HepG2 (cell line): ENCODE measurements around the gene EPB41L4A. TPM values are rescaled to one million over a fixed set of nuclear protein-coding genes. Genes with fewer than 3 reads are reported as not detected.

ENCODE experiments used
- ATAC-seq: fragments of 200-7000 bp; cut with Tn5 transposase; 3 replicates; pipeline ENCODE4 v1.9.1; 2020; ENCODE audit warnings: mild to moderate bottlenecking, moderate library complexity
- BruUV-seq: library from RNA; stranded (reverse); fragments of 400-500 nt; replicated peaks from 2 replicates; lab custom pipeline; 2021; lab: Mats Ljungman, UMichigan
- CTCF ChIA-PET: fragments of 300-600 bp; formaldehyde crosslinking; extraction: SDS; loops from one replicate; lab custom pipeline; 2021; ENCODE audit warnings: low total read pairs, inconsistent platforms, low intra/inter-chr PET ratio; lab: Yijun Ruan, JAX
- POLR2A ChIA-PET: fragments of 350-600 bp; sonication (Branson Sonifier 250); formaldehyde crosslinking; loops from one replicate; lab custom pipeline; 2020; ENCODE audit warnings: antibody characterized with exemption, inconsistent platforms; lab: Yijun Ruan, JAX
- DNase-seq: peaks from one replicate; pipeline ENCODE4 v3.0.0-alpha.2; 2015; ENCODE audit warnings: low spot score
- FAIRE-seq: peaks from 3 replicates; lab custom pipeline; 2011; peaks lifted over from hg19 to GRCh38; lab: Jason Lieb, UNC
- H2AFZ ChIP-seq: one replicate; pipeline ENCODE4 v1.6.1; 2011; ENCODE audit warnings: low read length, inconsistent platforms
- H3K27ac ChIP-seq: fragments of 300-600 bp; 3 replicates; pipeline ENCODE4 v1.8.0; 2011; ENCODE audit warnings: mixed run types, mild to moderate bottlenecking, mixed read lengths, low read length, inconsistent platforms; ENCODE audit not compliant: insufficient read depth; ENCODE audit errors: extremely low read length
- H3K27me3 ChIP-seq, 2 experiments: fragments of 200-600 bp in 1 of 2; 2 replicates in 1 of 2; 3 replicates in 1 of 2; pipeline versions ENCODE4 v1.6.0 to v1.8.0; 2011; ENCODE audit warnings: low read length in 2 of 2, mild to moderate bottlenecking in 2 of 2, moderate library complexity in 2 of 2, inconsistent platforms in 1 of 2; ENCODE audit not compliant: insufficient read depth in 2 of 2, control insufficient read depth in 1 of 2
- H3K36me3 ChIP-seq, 2 experiments: fragments of 200-600 bp in 1 of 2; replicated peaks in 1 of 2; 2 replicates in 1 of 2; 3 replicates in 1 of 2; pipeline versions ENCODE4 v1.5.1 to v1.8.0; 2011; ENCODE audit warnings: low read length in 2 of 2, inconsistent platforms in 1 of 2; ENCODE audit not compliant: insufficient read depth in 2 of 2, control insufficient read depth in 1 of 2
- H3K4me1 ChIP-seq: 2 replicates; pipeline ENCODE4 v1.5.1; 2012; ENCODE audit warnings: low read length, inconsistent platforms; ENCODE audit not compliant: insufficient read depth
- H3K4me2 ChIP-seq: 2 replicates; pipeline ENCODE4 v1.6.0; 2011; ENCODE audit warnings: low read depth, low read length, inconsistent platforms
- H3K4me3 ChIP-seq, 3 experiments: fragments of 200-600 bp in 1 of 3; sonication (generic), shearing (Covaris generic) in 1 of 3; replicated peaks in 1 of 3; 2 replicates each; pipeline ENCODE4 v1.5.1; 2011 to 2016; ENCODE audit warnings: low read length in 3 of 3, inconsistent platforms in 2 of 3, low read depth in 2 of 3, mild to moderate bottlenecking in 2 of 3, control low read depth in 1 of 3, mixed read lengths in 1 of 3; ENCODE audit not compliant: insufficient read depth in 1 of 3
- H3K79me2 ChIP-seq: one replicate; pipeline ENCODE4 v1.6.1; 2011; ENCODE audit warnings: low read length, inconsistent platforms; ENCODE audit not compliant: insufficient read depth
- H3K9ac ChIP-seq: 2 replicates; pipeline ENCODE4 v1.6.0; 2011; ENCODE audit warnings: mild to moderate bottlenecking, low read depth, low read length, inconsistent platforms; ENCODE audit not compliant: insufficient read depth
- H3K9me3 ChIP-seq: 2 replicates; pipeline ENCODE4 v1.5.1; 2012; ENCODE audit warnings: mild to moderate bottlenecking, low read length
- H4K20me1 ChIP-seq: 2 replicates; pipeline ENCODE4 v1.6.0; 2011; ENCODE audit warnings: inconsistent platforms, mild to moderate bottlenecking, low read length, moderate library complexity; ENCODE audit not compliant: insufficient read depth
- DPF2 ChIP-seq: sonication (generic); formaldehyde crosslinking; IDR thresholded peaks from 2 replicates; pipeline ENCODE4 v1.4.0; 2020; ENCODE audit warnings: mild to moderate bottlenecking, low read depth, missing genetic modification reagents, borderline replicate concordance
- GATA4 ChIP-seq: sonication (generic); IDR thresholded peaks from 2 replicates; pipeline ENCODE4 v1.6.1; 2016; ENCODE audit warnings: antibody characterized with exemption, low read depth, borderline replicate concordance
- MZF1 ChIP-seq: sonication (generic); formaldehyde crosslinking; IDR thresholded peaks from 2 replicates; pipeline ENCODE4 v1.8.1; 2023; ENCODE audit warnings: mild to moderate bottlenecking, missing genetic modification reagents, borderline replicate concordance
- SMAD3 ChIP-seq: sonication (generic); formaldehyde crosslinking; IDR thresholded peaks from 2 replicates; pipeline ENCODE4 v1.4.0; 2020; ENCODE audit warnings: missing genetic modification reagents
- ZBED4 ChIP-seq: sonication (generic); formaldehyde crosslinking; IDR thresholded peaks from 2 replicates; pipeline ENCODE4 v1.4.0; 2020; ENCODE audit warnings: missing genetic modification reagents, borderline replicate concordance
- ZMAT5 ChIP-seq: sonication (generic); formaldehyde crosslinking; IDR thresholded peaks from 2 replicates; pipeline ENCODE4 v1.5.0; 2020; ENCODE audit warnings: mild to moderate bottlenecking, low read depth, missing genetic modification reagents, borderline replicate concordance
- ZNF180 ChIP-seq: sonication (generic); formaldehyde crosslinking; IDR thresholded peaks from 2 replicates; pipeline ENCODE4 v1.4.0; 2020; ENCODE audit warnings: low read depth, missing genetic modification reagents, borderline replicate concordance
- ZNF564 ChIP-seq: sonication (generic); formaldehyde crosslinking; IDR thresholded peaks from 2 replicates; pipeline ENCODE4 v1.8.1; 2023; ENCODE audit warnings: mild to moderate bottlenecking, missing genetic modification reagents
- ZNF670 ChIP-seq: sonication (generic); formaldehyde crosslinking; IDR thresholded peaks from 2 replicates; pipeline ENCODE4 v1.8.0; 2022; ENCODE audit warnings: mild to moderate bottlenecking, missing genetic modification reagents, borderline replicate concordance
- ZNF674 ChIP-seq: sonication (generic); formaldehyde crosslinking; IDR thresholded peaks from 2 replicates; pipeline ENCODE4 v1.5.0; 2020; ENCODE audit warnings: low read depth, mild to moderate bottlenecking, missing genetic modification reagents
- ZNF749 ChIP-seq: sonication (generic); formaldehyde crosslinking; IDR thresholded peaks from 2 replicates; pipeline ENCODE4 v1.8.0; 2022; ENCODE audit warnings: mild to moderate bottlenecking, missing genetic modification reagents, moderate library complexity, borderline replicate concordance
- ZNF772 ChIP-seq: sonication (generic); formaldehyde crosslinking; IDR thresholded peaks from 2 replicates; pipeline ENCODE4 v1.5.0; 2020; ENCODE audit warnings: mild to moderate bottlenecking, missing genetic modification reagents
- in situ Hi-C: cut with HindIII; loops from 2 replicates; pipeline ENCODE4 v1.10.0; 2017; ENCODE audit warnings: low pct_unique_long_range_greater_than_20kb; ENCODE audit not compliant: extremely low pct_ligation_motif_present
- intact Hi-C: fragments of 100-400 bp; cut with micrococcal nuclease; formaldehyde crosslinking; loops from one replicate; pipeline ENCODE4 v1.10.0; 2022; ENCODE audit not compliant: unreplicated experiment
- polyA plus RNA-seq, 8 experiments: library from polyadenylated mRNA; depleted of rRNA in 3 of 8; stranded (reverse) in 7 of 8; unstranded in 1 of 8; fragments of >200 nt; fragmentation: Illumina TruSeq in 4 of 8; extraction: Trizol in 4 of 8; gene quantifications; 2 replicates each; pipeline versions ENCODE4 v1.2.1 to v1.2.3, GENCODE V29; 2011 to 2016; ENCODE audit warnings: low read depth in 4 of 8, missing spikeins in 1 of 8, mixed read lengths in 1 of 8; ENCODE audit not compliant: insufficient read depth in 1 of 8
- total RNA-seq, 5 experiments: library from RNA; depleted of rRNA; stranded (reverse); fragments of >200 nt; fragmentation: Illumina TruSeq; extraction: Trizol; gene quantifications; 2 replicates each; pipeline ENCODE4 v1.2.3, GENCODE V29; 2016; ENCODE audit warnings: low read depth in 1 of 5
- TF ChIP-seq, protein P1 (sequence below): sonication (generic); formaldehyde crosslinking; IDR thresholded peaks from 2 replicates; pipeline ENCODE4 v1.5.0; 2020; ENCODE audit warnings: missing genetic modification reagents, mild to moderate bottlenecking, borderline replicate concordance
- TF ChIP-seq, protein P2 (sequence below): sonication (generic); formaldehyde crosslinking; IDR thresholded peaks from 2 replicates; pipeline ENCODE4 v1.4.0; 2020; ENCODE audit warnings: missing genetic modification reagents

EPB41L4A gene
- total and polyA plus RNA-seq, 2 of the 13 experiments (the other 11 are each of a cell fraction or from before 2014, with no cell fraction given), result 0.07 TPM; not detected in 1

- in situ Hi-C loops, result no loop called here
- H3K4me1 ChIP-seq, result no peaks in the 10 kb centered on the region
- ATAC-seq, result no peak
- no peak for DNase-seq
- no peak overlapping the region for H3K4me3 ChIP-seq
- no peak overlapping the region for H3K9ac ChIP-seq
- intact Hi-C loops, result no loop called here
- no peak overlapping the region for H3K4me2 ChIP-seq
- CTCF ChIA-PET, result no interaction called here
- no peak for FAIRE-seq
- H2AFZ ChIP-seq, result no peak overlapping the region
- POLR2A ChIA-PET, result no interaction called here
- no peak overlapping the region for H3K27ac ChIP-seq
- H3K79me2 ChIP-seq, result no peaks in the 10 kb centered on the region
- no peaks in the 10 kb centered on the region for H3K36me3 ChIP-seq
- H4K20me1 ChIP-seq, result no peaks in the 10 kb centered on the region
- BruUV-seq, result no TSS peak
- no peaks in the 10 kb centered on the region for H3K9me3 ChIP-seq
- H3K27me3 ChIP-seq, result peaks cover 1 to 4% of the 10 kb centered on the region in 2 experiments; a peak in 2 of 5 replicates
- TF ChIP-seq DPF2 (CRISPR knock-in tag) (no peak), ZNF564 (CRISPR knock-in tag) (no peak), ZBED4 (no peak), ZNF670 (CRISPR knock-in tag) (no peak), SMAD3 (CRISPR knock-in tag) (no peak), ZNF674 (CRISPR knock-in tag) (no peak), ZMAT5 (CRISPR knock-in tag) (no peak), MZF1 (CRISPR knock-in tag) (no peak), ZNF180 (CRISPR knock-in tag) (no peak), ZNF772 (no peak), GATA4 (no peak), ZNF749 (CRISPR knock-in tag) (no peak)
- TF ChIP-seq, protein P1, sequence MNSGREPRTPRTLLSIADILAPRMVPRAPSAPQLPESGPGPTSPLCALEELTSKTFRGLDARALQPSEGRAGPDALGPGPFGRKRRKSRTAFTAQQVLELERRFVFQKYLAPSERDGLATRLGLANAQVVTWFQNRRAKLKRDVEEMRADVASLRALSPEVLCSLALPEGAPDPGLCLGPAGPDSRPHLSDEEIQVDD (CRISPR knock-in tag), result no peak
- TF ChIP-seq, protein P2, sequence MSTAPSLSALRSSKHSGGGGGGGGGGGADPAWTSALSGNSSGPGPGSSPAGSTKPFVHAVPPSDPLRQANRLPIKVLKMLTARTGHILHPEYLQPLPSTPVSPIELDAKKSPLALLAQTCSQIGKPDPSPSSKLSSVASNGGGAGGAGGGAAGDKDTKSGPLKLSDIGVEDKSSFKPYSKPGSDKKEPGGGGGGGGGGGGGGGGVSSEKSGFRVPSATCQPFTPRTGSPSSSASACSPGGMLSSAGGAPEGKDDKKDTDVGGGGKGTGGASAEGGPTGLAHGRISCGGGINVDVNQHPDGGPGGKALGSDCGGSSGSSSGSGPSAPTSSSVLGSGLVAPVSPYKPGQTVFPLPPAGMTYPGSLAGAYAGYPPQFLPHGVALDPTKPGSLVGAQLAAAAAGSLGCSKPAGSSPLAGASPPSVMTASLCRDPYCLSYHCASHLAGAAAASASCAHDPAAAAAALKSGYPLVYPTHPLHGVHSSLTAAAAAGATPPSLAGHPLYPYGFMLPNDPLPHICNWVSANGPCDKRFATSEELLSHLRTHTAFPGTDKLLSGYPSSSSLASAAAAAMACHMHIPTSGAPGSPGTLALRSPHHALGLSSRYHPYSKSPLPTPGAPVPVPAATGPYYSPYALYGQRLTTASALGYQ (CRISPR knock-in tag), result no peak
Observed at GRCh38 chr5:112247960-112248359, 171.1 kb downstream of the EPB41L4A start.
